WTC11 (cell line): ENCODE data around the gene PTGES3L.

Source experiments
- ARID4B ChIP-seq: sonication (generic); formaldehyde crosslinking; IDR thresholded peaks from 2 replicates; pipeline ENCODE4 v1.8.0; 2023; ENCODE audit warnings: missing genetic modification reagents, mild to moderate bottlenecking, borderline replicate concordance
- ATF1 ChIP-seq: sonication (generic); formaldehyde crosslinking; IDR thresholded peaks from 2 replicates; pipeline ENCODE4 v1.8.1; 2023; ENCODE audit warnings: mild to moderate bottlenecking, moderate library complexity, missing genetic modification reagents
- ATF3 ChIP-seq: sonication (generic); formaldehyde crosslinking; conservative IDR thresholded peaks from 2 replicates; pipeline ENCODE4 v1.8.1; 2022; ENCODE audit warnings: mild to moderate bottlenecking, missing genetic modification reagents
- CREM ChIP-seq: sonication (generic); formaldehyde crosslinking; IDR thresholded peaks from 2 replicates; pipeline ENCODE4 v1.8.1; 2022; ENCODE audit warnings: mild to moderate bottlenecking, missing genetic modification reagents, moderate library complexity
- CTCF ChIP-seq: fragments of 200-600 bp; IDR thresholded peaks from 2 replicates; pipeline ENCODE4 v1.8.0; 2022; ENCODE audit warnings: antibody characterized with exemption
- ERG ChIP-seq: fragments of 250-450 bp; sonication (Bioruptor Pico); IDR thresholded peaks from 2 replicates; pipeline ENCODE4 v1.8.0; 2021; ENCODE audit warnings: mild to moderate bottlenecking
- USF1 ChIP-seq: sonication (generic); formaldehyde crosslinking; IDR thresholded peaks from 2 replicates; pipeline ENCODE4 v1.8.0; 2022; ENCODE audit warnings: mild to moderate bottlenecking, missing genetic modification reagents
- ZNF121 ChIP-seq: sonication (generic); formaldehyde crosslinking; IDR thresholded peaks from 2 replicates; pipeline ENCODE4 v1.8.0; 2023; ENCODE audit warnings: missing genetic modification reagents

- TF ChIP-seq CTCF, result no peak
- no peak for TF ChIP-seq CREM (CRISPR knock-in tag)
- no peak for TF ChIP-seq ERG (CRISPR knock-in tag)
- no peak for TF ChIP-seq USF1 (CRISPR knock-in tag)
- no peak for TF ChIP-seq ATF3
- TF ChIP-seq ARID4B, result no peak
- no peak for TF ChIP-seq ATF1
- no peak for TF ChIP-seq ZNF121
Measured at GRCh38 chr17:43020030-43020621, 40.2 kb upstream of the PTGES3L start.
